ENCODE measurements around the gene PDLIM4.

Gene PDLIM4

GRCh38 chr5:132272311-132273210, 15.1 kb downstream of the PDLIM4 start:
- Histone ChIP-seq H3K4me1 (ENCODE audit: control insufficient read depth, insufficient read depth, low read length) (no peaks in the 10 kb centered on the region), H3K4me3 (ENCODE audit: low read depth, low read length) (no peak overlapping the region), H3K9me3 (ENCODE audit: control insufficient read depth, insufficient read depth, low read length) (no peaks in the 10 kb centered on the region), H3K27me3 (ENCODE audit: control insufficient read depth, insufficient read depth, low read length) (no peaks in the 10 kb centered on the region), H3K9ac (ENCODE audit: low read depth, low read length) (no peak overlapping the region), H3K36me3 (ENCODE audit: control insufficient read depth, insufficient read depth, low read length) (no peaks in the 10 kb centered on the region)

DNA sequence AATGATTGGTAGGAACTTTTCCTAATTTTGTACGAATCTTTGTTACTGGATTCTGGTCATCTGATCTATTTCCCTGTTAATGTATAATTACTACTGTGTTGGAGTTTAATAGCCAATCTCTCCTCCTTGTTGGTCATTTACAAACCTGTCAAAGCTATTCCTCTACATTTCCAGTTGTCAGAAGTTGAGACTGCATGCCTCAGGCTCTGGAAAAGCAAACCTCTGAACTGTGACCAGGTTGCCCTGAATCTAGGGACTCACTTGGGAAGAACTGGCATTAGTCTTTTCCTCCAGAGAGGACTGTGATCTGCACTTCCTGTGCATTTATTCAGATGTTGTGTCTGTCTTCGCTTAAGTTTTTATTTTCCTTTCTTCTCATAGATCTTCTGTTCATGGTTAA, 16.1 kb downstream of the PDLIM4 start:
- no peak overlapping the region for H3K9ac ChIP-seq (ENCODE audit: low read depth, low read length)
- H3K9me3 ChIP-seq (ENCODE audit: control insufficient read depth, insufficient read depth, low read length), result no peaks in the 10 kb centered on the region
- peaks cover 6% of the 10 kb centered on the region for H3K4me1 ChIP-seq (ENCODE audit: control insufficient read depth, insufficient read depth, low read length)
- H3K4me3 ChIP-seq (ENCODE audit: low read depth, low read length), result no peak overlapping the region
- H3K36me3 ChIP-seq (ENCODE audit: control insufficient read depth, insufficient read depth, low read length), result no peaks in the 10 kb centered on the region
- no peaks in the 10 kb centered on the region for H3K27me3 ChIP-seq (ENCODE audit: control insufficient read depth, insufficient read depth, low read length)

DNA sequence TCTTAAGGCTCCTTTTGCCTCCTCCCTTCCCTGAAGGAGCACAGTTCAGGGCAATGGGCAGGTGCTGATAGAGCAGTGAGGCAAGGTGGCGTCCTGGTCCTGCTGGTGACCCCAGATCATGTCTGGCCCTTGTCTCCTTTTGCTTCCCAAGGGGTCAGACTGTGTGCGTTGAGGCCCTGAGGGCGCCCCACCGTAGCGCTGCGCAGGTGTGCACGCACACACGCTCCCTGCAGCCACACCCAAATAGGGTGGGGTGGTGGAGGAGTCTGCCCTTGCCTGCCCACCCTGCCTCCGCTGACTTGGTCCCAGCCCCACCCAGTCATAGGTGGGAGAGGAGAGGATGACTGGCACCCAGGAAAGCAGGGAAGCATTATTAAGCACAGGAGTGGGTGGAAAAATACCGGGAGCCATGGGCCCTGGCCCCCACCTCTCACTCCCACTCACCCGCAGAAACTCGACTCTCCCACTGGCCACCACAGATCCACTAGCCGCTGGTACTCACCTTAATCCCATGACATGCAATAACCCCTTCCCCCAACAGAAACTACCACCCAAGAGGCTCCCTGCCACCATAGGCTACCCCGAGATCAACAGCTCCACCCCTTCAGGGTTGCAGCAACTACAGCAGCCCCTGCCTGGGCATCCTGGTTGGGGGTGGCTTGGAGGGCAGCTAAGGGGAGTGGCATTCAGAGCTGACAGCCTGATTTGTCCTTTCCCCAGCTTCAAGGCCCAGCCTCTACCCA, 16.7 kb downstream of the PDLIM4 start:
- no peak overlapping the region for H3K4me3 ChIP-seq (ENCODE audit: low read depth, low read length)
- H3K27me3 ChIP-seq (ENCODE audit: control insufficient read depth, insufficient read depth, low read length), result no peaks in the 10 kb centered on the region

DNA sequence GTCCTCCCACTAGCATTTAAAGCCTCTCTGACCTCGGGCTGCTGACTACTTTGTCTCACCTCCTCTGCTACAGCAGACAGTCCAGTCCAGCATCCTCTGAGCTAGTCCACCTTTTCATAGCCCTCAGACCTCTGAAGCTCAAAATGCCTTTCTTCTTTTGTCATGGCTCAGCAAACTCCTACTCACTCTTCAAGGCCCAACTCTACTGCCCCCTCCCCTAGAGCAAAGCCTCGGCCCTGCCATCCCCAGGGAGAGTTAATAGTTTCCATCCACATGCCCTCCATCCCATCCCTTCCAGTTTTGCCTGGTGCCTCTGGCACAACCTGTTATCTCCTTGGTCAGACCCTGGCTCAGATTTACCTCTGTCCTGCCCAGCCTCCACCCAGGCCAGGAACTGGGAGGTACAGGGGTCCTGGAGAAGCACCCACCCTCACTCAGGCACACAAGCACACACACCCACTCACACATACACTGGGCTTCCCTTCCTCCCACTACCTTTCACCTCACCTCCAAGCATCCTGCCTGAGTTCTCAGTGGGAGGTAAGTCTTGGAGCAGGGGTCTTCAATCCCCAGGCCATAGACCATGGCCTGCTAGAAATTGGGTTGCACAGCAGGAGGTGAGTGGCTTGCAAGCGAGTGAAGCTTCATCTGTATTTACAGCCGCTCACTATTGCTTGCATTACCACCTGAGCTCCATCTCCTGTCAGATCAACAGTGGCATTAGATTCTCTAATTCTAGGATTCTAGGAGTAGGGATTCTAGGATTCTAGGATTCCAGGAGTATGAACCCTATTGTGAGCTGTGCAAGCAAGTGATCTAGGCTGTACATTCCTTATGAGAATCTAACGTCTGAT, 18.1 kb downstream of the PDLIM4 start:
- Histone ChIP-seq H3K4me1 (ENCODE audit: control insufficient read depth, insufficient read depth, low read length) (peaks cover 10% of the 10 kb centered on the region), H3K4me3 (ENCODE audit: low read depth, low read length) (no peak overlapping the region), H3K36me3 (ENCODE audit: control insufficient read depth, insufficient read depth, low read length) (no peaks in the 10 kb centered on the region), H3K9me3 (ENCODE audit: control insufficient read depth, insufficient read depth, low read length) (no peaks in the 10 kb centered on the region), H3K9ac (ENCODE audit: low read depth, low read length) (no peak overlapping the region), H3K27me3 (ENCODE audit: control insufficient read depth, insufficient read depth, low read length) (no peaks in the 10 kb centered on the region)

More for the DNA sequence above, 16.7 kb downstream of the PDLIM4 start:
- Histone ChIP-seq H3K4me1 (ENCODE audit: control insufficient read depth, insufficient read depth, low read length) (peaks cover 10% of the 10 kb centered on the region), H3K9ac (ENCODE audit: low read depth, low read length) (no peak overlapping the region), H3K36me3 (ENCODE audit: control insufficient read depth, insufficient read depth, low read length) (no peaks in the 10 kb centered on the region), H3K9me3 (ENCODE audit: control insufficient read depth, insufficient read depth, low read length) (no peaks in the 10 kb centered on the region)

- H3K9ac ChIP-seq (ENCODE audit: low read depth, low read length), result no peak overlapping the region
- peaks cover 10% of the 10 kb centered on the region for H3K4me1 ChIP-seq (ENCODE audit: control insufficient read depth, insufficient read depth, low read length)
Observed at GRCh38 chr5:132277256-132277655, 19.8 kb downstream of the PDLIM4 start.

DNA sequence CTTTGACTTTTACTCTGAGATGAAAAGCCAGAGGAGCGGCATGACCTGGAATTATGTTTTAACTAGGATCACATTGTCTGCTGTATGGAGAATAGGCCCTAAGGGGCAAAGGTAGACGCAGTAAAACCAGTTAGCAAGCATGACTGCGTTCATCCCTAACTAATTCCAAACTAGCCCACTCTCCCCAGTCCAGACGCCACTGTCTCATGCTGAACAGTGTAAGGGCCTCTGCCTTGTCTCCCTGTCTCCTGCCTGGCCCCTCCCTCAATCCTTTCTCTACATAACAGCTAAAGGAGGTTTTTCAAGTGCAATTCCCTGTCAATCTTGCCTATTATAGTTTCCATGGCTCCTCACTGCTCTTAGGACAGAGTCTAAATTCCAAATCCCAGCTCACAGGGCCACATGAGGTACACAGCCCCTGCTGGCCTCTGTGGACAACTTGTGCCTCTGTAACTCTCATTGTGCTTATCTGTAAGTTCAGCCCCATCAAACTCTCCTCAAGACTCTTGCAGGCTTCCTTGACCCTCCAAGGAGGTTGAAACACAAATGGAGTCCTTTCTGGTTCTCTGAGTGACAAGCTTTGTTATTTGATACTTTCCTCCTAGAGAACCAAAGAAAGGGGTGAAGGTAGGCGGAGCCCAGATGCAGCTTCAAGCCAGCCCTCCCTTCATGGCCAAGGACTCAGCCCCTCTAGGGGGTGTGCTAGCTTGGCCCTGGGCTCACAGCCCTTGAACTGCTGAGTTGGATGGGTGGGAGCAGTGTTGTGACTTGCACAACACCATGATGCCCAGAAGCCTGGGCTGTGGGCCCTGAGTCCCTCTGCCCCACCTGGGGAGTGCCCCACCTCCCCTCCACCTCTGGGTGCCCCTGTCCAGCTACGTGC, 20.7 kb downstream of the PDLIM4 start:
- Histone ChIP-seq H3K4me1 (ENCODE audit: control insufficient read depth, insufficient read depth, low read length) (peaks cover 10% of the 10 kb centered on the region), H3K4me3 (ENCODE audit: low read depth, low read length) (no peak overlapping the region), H3K9ac (ENCODE audit: low read depth, low read length) (no peak overlapping the region), H3K36me3 (ENCODE audit: control insufficient read depth, insufficient read depth, low read length) (no peaks in the 10 kb centered on the region), H3K27me3 (ENCODE audit: control insufficient read depth, insufficient read depth, low read length) (no peaks in the 10 kb centered on the region), H3K9me3 (ENCODE audit: control insufficient read depth, insufficient read depth, low read length) (no peaks in the 10 kb centered on the region)

More at GRCh38 chr5:132277256-132277655, 19.8 kb downstream of the PDLIM4 start:
- Histone ChIP-seq H3K9me3 (ENCODE audit: control insufficient read depth, insufficient read depth, low read length) (no peaks in the 10 kb centered on the region), H3K36me3 (ENCODE audit: control insufficient read depth, insufficient read depth, low read length) (no peaks in the 10 kb centered on the region), H3K27me3 (ENCODE audit: control insufficient read depth, insufficient read depth, low read length) (no peaks in the 10 kb centered on the region), H3K4me3 (ENCODE audit: low read depth, low read length) (no peak overlapping the region)

DNA sequence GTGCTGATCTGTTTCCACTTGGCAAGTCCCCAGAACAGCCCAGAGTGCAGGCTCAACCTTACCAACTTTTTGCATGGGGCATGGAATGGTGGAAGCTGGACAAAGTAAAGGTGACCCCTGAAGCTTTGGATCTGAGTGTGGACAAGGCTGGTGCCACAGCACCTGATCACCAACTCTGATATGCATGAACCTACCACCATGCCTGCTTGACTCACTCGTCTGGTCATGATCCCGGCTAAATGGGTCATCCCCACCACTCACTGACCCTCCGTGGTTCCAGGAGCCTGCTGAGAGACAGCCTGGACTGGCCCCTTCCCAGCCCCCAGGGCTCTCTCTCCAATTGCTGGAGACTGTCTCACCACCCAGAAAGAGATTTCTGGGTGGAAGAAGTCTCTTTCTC, 22.3 kb downstream of the PDLIM4 start:
- peaks cover 10% of the 10 kb centered on the region for H3K4me1 ChIP-seq (ENCODE audit: control insufficient read depth, insufficient read depth, low read length)
- H3K36me3 ChIP-seq (ENCODE audit: control insufficient read depth, insufficient read depth, low read length), result no peaks in the 10 kb centered on the region
- H3K9me3 ChIP-seq (ENCODE audit: control insufficient read depth, insufficient read depth, low read length), result no peaks in the 10 kb centered on the region
- H3K9ac ChIP-seq (ENCODE audit: low read depth, low read length), result no peak overlapping the region
- no peak overlapping the region for H3K4me3 ChIP-seq (ENCODE audit: low read depth, low read length)
- no peaks in the 10 kb centered on the region for H3K27me3 ChIP-seq (ENCODE audit: control insufficient read depth, insufficient read depth, low read length)

- Histone ChIP-seq H3K36me3 (ENCODE audit: control insufficient read depth, insufficient read depth, low read length) (no peaks in the 10 kb centered on the region), H3K9ac (ENCODE audit: low read depth, low read length) (no peak overlapping the region), H3K4me1 (ENCODE audit: control insufficient read depth, insufficient read depth, low read length) (peaks cover 10% of the 10 kb centered on the region), H3K9me3 (ENCODE audit: control insufficient read depth, insufficient read depth, low read length) (no peaks in the 10 kb centered on the region), H3K4me3 (ENCODE audit: low read depth, low read length) (no peak overlapping the region), H3K27me3 (ENCODE audit: control insufficient read depth, insufficient read depth, low read length) (no peaks in the 10 kb centered on the region)
Observed at GRCh38 chr5:132280371-132281240, 23.1 kb downstream of the PDLIM4 start.

DNA sequence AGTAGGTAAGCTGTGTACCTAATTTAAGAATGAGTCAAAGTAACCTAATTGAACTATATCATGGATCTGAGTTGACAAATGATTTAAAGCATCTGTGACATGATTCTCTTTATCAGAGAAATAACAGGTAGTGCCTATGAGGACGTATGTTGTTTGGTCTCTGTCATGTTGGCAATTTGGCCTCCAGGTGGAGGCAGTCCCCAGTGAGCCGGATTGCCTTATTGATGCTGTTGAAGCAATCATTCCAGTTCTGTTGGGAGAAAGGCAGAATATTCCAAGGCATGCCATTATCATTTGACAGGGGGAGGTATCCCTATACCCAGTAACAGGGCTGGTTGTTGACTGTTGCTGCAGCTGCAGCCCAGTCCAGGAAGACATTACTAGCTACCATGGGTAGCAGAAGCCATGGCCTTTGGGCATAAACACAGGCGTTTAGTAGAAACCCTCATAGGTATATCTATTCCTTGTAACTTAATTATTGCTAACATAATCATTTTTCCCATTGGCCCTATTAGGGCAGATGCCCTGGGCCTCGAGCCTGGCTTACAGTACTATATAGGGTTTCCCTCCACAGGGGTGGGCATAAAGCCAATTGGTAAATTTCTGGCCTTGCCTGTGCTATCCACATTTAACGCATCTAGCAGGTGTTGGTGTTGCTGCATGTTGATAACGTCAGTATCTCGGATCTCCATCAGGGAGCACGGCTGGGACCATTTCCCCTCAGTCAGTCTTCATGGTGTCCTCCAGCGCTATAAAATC, 24.5 kb downstream of the PDLIM4 start:
- no peak overlapping the region for H3K9ac ChIP-seq (ENCODE audit: low read depth, low read length)
- H3K4me3 ChIP-seq (ENCODE audit: low read depth, low read length), result no peak overlapping the region
- no peaks in the 10 kb centered on the region for H3K27me3 ChIP-seq (ENCODE audit: control insufficient read depth, insufficient read depth, low read length)
- no peaks in the 10 kb centered on the region for H3K9me3 ChIP-seq (ENCODE audit: control insufficient read depth, insufficient read depth, low read length)
- H3K4me1 ChIP-seq (ENCODE audit: control insufficient read depth, insufficient read depth, low read length), result peaks cover 10% of the 10 kb centered on the region
- H3K36me3 ChIP-seq (ENCODE audit: control insufficient read depth, insufficient read depth, low read length), result no peaks in the 10 kb centered on the region

Data from iPS-15b (cell line).